Lung (tissue), 12 donors: ENCODE results near the gene PRF1. TPM values are rescaled to one million over a fixed set of nuclear protein-coding genes. Genes with fewer than 3 reads are reported as not detected.

Experiments
- ATAC-seq: fragments of 200-7000 bp; cut with Tn5 transposase; one replicate; pipeline ENCODE4 v1.9.1; 2020; ENCODE audit warnings: moderate number of reproducible peaks; ENCODE audit not compliant: insufficient read depth, low FRiP score
- DNase-seq, 3 donors: peaks; one replicate each; pipeline ENCODE4 v3.0.0-alpha.2; 2013 to 2017
- H3K27ac ChIP-seq, 2 donors: one replicate each; pipeline ENCODE4 v1.5.1; 2013; ENCODE audit warnings: mild to moderate bottlenecking in 2 of 2, moderate library complexity in 2 of 2, control low read depth in 1 of 2, inconsistent platforms in 1 of 2, low read depth in 1 of 2, low read length in 1 of 2
- H3K27me3 ChIP-seq, 3 donors: one replicate each; pipeline ENCODE4 v1.5.1; 2013; ENCODE audit warnings: low read length in 2 of 3; ENCODE audit not compliant: control insufficient read depth in 3 of 3, insufficient read depth in 3 of 3
- H3K36me3 ChIP-seq, 4 donors: one replicate each; pipeline ENCODE4 v1.5.1; 2013; ENCODE audit warnings: low read length in 4 of 4, mild to moderate bottlenecking in 1 of 4, moderate library complexity in 1 of 4; ENCODE audit not compliant: control insufficient read depth in 4 of 4, insufficient read depth in 4 of 4
- H3K4me1 ChIP-seq, 5 donors: one replicate each; pipeline ENCODE4 v1.5.1; 2013; ENCODE audit warnings: low read length in 5 of 5, mild to moderate bottlenecking in 2 of 5, moderate library complexity in 1 of 5; ENCODE audit not compliant: control insufficient read depth in 5 of 5, insufficient read depth in 5 of 5
- H3K4me3 ChIP-seq: one replicate; pipeline ENCODE4 v1.5.1; 2013; ENCODE audit warnings: mild to moderate bottlenecking, control low read depth, moderate library complexity
- H3K9ac ChIP-seq, 2 donors: one replicate each; pipeline ENCODE4 v1.5.1; 2013; ENCODE audit warnings: low read length in 2 of 2, control low read depth in 1 of 2; ENCODE audit not compliant: insufficient read depth in 1 of 2
- H3K9me3 ChIP-seq, 4 donors: one replicate each; pipeline ENCODE4 v1.5.1; 2013; ENCODE audit warnings: low read length in 3 of 4, mild to moderate bottlenecking in 1 of 4, moderate library complexity in 1 of 4; ENCODE audit not compliant: control insufficient read depth in 4 of 4, insufficient read depth in 3 of 4
- WGBS, 2 donors: extraction: QIAGEN DNeasy Blood & Tissue Kit; methylation state at CpG; one replicate each; pipeline ENCODE4 v1.1.7; 2013; 5-methylcytosine and 5-hydroxymethylcytosine counted together
- polyA plus RNA-seq, 2 donors: library from polyadenylated mRNA; stranded (reverse); fragments of 200-250 nt; gene quantifications; one replicate each; pipeline ENCODE4 v1.2.1, GENCODE V29; 2013
- total RNA-seq, 2 donors: library from RNA; depleted of rRNA in 1 of 2; stranded (reverse); fragments of >200 nt in 1 of 2; gene quantifications; one replicate each; pipeline ENCODE4 v1.2.1, GENCODE V29; 2014 to 2021
- TF ChIP-seq, protein P1 (sequence below): IDR thresholded peaks from 2 replicates; pipeline ENCODE4 v1.5.1; 2012; ENCODE audit warnings: mild to moderate bottlenecking; ENCODE audit errors: control extremely low read depth, extremely low read depth
- donor health status: control.
- donor health status: control.
- donor health status: Bipolar disorder and iron deficiency.
- donor health status: healthy.
- donor health status: DM: yes; HTN: yes; CAD: no.

PRF1 gene
- total and polyA plus RNA-seq, 4 donors, result 3.2 to 11.5 (median 7.3) TPM

DNA sequence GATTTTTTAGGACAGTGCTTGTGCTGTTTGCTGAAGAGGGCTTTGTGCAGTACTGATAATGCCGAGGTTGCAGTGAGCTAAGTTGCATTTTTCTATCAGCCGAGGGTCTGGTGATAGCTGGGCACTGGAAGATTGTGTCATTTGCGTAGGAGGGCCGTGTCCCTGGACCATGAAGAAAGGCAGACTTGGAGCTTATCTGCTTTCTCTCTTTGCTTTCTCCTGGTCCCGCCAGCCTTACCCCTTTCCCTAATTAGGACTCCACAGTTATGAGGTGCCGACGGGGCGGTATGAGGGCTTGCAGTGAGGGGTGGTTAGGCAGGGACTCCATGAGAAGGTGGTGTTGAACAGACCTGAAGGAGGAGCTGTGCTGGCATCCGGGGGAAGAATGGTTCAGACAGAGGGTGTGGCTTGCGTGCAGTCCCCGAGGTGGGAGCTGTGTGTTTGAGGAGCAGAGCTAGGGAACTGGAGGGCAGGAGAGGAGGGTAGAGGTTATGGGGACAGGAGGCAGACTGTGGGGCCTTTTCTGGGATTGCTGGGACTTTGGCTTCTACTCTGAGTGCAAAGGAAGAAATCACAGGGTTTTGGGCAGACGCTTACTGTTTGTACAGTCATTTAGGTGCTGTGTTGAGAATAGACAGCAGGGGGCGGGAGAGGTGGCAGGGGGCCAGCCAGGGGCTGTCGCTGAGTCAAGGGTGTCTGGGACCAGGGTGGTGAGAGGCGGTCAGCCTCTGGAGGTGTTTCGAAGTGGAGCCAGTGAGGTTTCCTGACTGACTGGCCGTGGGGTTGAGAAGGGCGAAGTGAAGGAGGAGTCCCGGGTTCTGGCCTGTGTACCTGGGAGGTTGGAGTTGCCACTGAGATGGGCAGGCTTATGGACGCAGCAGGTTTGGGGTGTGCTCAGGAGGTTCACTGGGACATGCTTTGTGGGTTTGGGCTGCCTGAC lies 43.4 kb downstream of the PRF1 start:
- ATAC-seq (peak; percentile 70), DNase-seq (peak; percentile 77 to 82 (median 80))
- Histone ChIP-seq H3K4me1 (peaks cover 0 to 52% (median 27%) of the 10 kb centered on the region in 5 donors), H3K9me3 (no peaks in the 10 kb centered on the region), H3K27me3 (no peaks in the 10 kb centered on the region), H3K4me3 (no peak overlapping the region), H3K27ac (no peak overlapping the region), H3K36me3 (peaks cover 0 to 5% (median 1%) of the 10 kb centered on the region in 4 donors), H3K9ac (peak overlapping the region in 1 of 2 donors; percentile 63)
- WGBS, 2 donors, result 34 to 41% methylated on average over 20 of the region's 20 CpGs
- TF ChIP-seq, protein P1, sequence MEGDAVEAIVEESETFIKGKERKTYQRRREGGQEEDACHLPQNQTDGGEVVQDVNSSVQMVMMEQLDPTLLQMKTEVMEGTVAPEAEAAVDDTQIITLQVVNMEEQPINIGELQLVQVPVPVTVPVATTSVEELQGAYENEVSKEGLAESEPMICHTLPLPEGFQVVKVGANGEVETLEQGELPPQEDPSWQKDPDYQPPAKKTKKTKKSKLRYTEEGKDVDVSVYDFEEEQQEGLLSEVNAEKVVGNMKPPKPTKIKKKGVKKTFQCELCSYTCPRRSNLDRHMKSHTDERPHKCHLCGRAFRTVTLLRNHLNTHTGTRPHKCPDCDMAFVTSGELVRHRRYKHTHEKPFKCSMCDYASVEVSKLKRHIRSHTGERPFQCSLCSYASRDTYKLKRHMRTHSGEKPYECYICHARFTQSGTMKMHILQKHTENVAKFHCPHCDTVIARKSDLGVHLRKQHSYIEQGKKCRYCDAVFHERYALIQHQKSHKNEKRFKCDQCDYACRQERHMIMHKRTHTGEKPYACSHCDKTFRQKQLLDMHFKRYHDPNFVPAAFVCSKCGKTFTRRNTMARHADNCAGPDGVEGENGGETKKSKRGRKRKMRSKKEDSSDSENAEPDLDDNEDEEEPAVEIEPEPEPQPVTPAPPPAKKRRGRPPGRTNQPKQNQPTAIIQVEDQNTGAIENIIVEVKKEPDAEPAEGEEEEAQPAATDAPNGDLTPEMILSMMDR, result peak; percentile 23

DNA sequence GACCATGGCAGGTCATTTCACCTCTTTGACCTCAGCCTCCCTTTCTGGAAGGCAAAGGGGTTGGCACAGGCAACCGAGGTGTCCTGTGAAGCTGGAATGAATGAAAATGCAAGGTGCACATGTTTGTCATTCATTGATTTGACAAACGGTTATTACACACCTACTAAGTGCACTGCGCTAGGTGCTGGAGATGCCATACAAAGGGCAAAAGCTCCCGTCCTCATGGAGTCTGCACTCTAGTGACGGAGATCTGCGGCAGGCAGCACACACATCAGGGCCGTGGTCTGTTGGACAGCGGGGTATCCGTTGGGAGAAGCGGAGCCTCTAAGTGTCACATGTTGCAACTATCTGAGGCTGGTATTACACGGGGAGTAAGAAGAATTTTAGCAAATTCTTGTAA lies 44.2 kb downstream of the PRF1 start:
- no peak overlapping the region for H3K27ac ChIP-seq
- ATAC-seq (no peak), DNase-seq (no peak)
- peaks cover 0 to 5% (median 1%) of the 10 kb centered on the region in 4 donors for H3K36me3 ChIP-seq
- H3K4me1 ChIP-seq, result peaks cover 0 to 52% (median 27%) of the 10 kb centered on the region in 5 donors
- no peak overlapping the region for H3K9ac ChIP-seq
- 87 to 93% methylated on average over 11 of the region's 11 CpGs for WGBS, 2 donors
- no peaks in the 10 kb centered on the region for H3K27me3 ChIP-seq
- TF ChIP-seq, protein P1, result no peak
- no peaks in the 10 kb centered on the region for H3K9me3 ChIP-seq
- H3K4me3 ChIP-seq, result no peak overlapping the region

DNA sequence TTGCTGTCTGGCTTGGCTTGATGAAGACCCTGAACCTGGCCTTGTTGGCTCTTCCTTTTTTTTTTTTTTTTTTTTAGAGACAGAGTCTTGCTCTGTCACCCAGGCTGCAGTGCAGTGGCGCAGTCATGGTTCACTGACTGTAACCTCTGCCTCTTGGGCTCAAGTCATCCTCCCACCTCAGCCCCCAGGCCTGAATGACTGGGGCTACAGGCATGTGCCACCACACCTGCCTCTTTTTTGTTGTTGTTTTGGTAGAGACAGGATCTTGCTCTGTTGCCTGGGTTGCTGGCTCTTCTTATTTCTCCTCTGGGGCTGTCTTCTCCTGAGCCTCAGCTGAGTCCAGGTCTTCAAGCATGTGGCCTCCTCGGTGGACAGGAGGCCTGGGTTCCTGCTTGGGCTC lies 44.7 kb downstream of the PRF1 start:
- ATAC-seq (no peak), DNase-seq (no peak)
- Histone ChIP-seq H3K9me3 (no peaks in the 10 kb centered on the region), H3K4me3 (no peak overlapping the region), H3K27me3 (no peaks in the 10 kb centered on the region), H3K36me3 (peaks cover 0 to 5% (median 1%) of the 10 kb centered on the region in 4 donors), H3K27ac (no peak overlapping the region), H3K4me1 (peaks cover 0 to 52% (median 26%) of the 10 kb centered on the region in 5 donors), H3K9ac (no peak overlapping the region)
- TF ChIP-seq, protein P1, result no peak
- WGBS, 2 donors, result 65 to 91% methylated on average over 2 of the region's 2 CpGs
